Stimulated activated CD8-positive, alpha-beta memory T cell treated with anti-CD3 and anti-CD28 coated beads, Interleukin-4, amount 100 ng/mL, for 4 hours (primary cell): ENCODE measurements around the gene SELENOS.

Experiments used
- DNase-seq, 2 donors: peaks; one replicate each; pipeline ENCODE4 v3.0.0-alpha.2; 2020; ENCODE audit warnings: low read depth in 2 of 2, low spot score in 1 of 2

Gene SELENOS

DNA sequence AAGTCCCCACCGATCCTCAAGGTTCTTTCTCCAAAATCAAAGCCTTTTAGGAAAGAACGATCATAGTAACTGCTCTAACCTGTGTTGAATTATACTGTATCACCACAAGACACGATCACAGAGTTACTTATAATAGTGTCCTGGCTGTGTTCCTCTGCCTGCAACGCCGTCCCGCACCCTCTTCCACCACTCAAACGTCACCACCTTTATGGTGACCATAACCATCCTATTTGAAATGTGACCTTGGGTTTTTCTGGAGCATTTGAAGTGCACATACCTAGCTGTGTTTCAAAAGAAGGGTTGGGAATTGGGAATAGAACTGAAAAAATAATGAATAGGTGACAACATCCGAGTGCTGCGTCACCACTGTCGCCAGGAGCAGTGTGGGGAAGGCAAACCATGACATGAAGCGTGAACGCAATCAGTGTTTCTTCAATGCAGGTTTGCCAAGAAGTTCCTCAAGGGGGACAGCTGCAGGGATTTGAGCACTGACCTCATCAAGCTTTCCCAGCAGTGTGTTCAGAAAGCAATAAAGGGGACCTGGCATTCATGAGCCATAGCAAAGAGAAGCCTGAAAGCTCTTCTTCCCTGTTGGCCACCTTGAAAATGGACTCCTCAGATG is 769 bp upstream of the SELENOS start:
- no peak for DNase-seq

DNA sequence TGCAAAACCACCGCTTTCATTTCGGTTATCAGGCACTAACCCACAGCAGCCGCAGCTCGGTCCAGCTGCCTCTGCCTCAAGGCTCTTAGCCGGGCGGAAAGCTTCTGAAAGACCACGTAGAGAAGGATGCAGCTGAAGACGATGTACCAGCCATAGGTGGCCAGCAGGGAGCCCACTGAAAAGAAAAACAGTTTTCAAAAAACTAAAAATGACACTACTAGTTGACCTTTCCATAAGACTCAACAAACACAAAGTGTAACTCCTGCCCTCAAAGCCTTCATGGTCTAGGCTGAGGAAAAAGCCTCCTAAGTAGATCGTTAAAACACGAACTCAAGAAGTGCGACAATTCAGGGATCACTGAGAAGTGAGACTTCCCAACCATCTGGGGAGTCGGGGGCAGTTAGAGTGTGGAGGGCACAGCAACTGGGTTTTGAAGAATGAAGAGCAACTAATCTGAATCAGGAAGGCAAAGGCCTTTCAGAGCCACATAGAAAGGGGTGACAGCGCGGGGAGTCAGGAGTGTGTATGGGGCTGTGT is 716 bp downstream of the SELENOS start:
- DNase-seq: no peak

DNA sequence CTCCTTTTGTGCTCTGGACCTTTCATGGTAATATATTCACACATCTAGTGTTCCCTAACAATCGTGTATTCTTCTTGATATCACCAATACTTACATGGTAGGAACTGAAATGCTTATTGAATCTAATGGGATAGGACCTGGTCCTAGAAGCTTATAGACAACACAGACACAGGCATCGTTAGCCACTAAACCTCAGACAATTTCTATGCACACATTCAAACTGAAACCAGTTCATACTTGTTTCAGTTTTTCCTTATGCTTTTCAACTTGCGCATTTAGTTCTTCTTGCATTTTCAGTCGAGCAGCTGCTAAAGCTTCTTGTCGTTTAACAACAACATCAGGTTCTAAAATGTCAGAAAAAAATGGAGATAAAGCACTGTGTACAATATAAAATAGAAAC is 2.3 kb downstream of the SELENOS start:
- DNase-seq: no peak

DNA sequence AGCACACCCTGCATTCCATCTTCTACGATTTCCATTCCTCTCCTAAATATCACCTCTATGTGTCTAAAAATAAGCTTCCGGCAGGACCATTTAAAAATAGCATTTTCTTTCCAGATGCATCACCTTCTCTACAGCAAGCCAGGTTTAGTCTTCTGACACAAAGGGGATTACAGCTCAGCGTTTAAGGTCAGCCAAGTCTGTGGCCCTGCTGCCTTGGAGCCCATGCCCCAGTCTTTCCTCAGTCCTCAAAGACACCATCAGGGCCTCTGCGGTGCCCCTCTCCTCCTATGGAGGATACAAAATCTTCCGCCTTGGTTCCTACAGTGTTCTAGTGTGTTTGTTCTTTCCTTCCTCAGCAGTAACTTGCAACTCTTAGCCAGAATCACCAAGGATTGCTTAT is 3.8 kb downstream of the SELENOS start:
- no peak for DNase-seq

DNA sequence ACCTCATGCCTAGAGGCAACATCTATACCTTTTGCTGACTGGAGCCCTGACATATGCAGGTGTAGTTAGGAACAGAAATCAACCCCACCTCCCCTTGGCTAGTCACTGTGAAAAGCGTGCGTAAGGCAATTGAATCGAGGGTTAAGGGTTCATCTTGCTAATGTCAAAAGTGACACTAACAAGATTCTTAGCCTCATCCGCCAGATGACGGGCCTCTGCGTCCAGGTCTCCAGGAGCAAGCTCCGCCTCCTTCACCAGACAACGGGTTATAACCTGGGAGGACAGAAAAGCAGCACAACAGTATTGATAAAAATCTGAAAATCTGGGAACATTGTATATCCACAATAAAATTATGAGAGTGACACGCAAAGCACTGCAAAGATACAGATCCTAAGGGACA is 4.7 kb downstream of the SELENOS start:
- DNase-seq: no peak

DNA sequence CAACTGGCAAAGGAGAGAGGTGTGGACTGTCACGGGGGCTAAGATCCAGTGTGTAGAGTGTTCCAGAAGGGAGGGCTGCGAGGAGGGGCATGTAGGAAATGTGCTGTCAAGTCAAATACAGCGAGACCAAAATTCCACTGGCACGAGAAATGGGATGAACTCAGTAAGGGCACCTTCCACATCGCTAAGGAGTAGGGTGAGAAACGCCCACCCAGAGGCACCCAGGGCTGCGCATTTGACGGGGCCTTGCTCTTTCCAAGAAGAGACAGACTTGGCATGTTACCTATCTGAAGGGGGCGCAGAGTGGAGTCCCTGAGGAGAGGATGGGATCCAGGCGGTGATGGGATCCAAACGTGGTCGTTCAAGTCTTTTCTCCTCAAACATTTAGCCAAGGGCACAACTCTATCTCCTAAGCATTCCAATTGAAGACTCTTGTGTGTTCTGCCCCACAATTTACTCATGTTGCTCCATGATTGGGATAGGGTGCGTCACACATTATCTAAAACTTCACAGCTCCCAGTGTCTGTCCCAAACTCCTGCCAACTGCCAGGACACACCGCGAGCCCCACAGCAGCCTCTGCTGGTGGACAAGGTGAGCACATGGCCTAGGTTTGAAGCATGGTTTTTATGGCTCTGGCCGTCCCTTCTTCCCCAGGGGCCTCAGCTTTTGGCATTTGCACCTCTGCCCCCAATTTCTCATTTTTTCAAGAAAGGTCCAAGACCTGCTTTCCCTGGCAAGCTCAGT is 7.6 kb downstream of the SELENOS start:
- DNase-seq: no peak

DNA sequence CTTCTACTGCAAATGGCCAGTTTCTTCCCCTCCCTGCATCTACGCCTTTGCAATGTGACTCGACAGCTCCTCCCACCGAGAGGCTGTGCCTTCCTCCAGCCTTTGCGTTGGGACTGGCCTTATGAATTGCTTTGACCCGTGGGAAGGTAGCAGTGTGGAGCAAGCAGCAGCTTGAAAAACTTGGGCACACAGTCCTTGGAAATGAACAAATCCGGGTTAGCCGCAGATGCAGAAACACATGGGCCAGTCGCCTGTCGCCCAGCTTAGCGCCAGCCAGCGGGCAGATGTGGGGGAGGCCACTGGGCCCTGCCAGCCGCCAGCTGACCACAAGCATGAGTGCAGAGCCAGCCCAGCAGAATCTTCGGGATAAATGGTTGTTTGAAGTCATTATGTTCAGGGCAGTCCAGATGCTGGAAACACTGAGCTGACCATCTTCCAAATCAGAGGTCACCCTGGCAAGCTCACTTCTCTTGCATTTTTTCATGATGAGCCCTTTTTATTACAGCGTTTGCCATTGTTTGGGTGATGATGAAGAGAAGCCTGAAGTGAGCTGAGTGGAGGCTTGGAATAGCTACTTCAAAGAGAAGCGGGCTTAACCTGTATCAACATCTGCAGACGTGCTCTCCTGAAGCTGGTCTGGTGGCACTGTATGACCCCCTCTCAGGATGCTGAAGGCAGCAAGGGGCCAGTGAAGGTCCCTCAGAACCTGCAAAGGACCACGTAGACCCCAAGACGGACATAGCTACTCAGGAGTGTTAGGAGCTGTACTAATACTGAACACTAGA is 9.8 kb downstream of the SELENOS start:
- no peak for DNase-seq

DNA sequence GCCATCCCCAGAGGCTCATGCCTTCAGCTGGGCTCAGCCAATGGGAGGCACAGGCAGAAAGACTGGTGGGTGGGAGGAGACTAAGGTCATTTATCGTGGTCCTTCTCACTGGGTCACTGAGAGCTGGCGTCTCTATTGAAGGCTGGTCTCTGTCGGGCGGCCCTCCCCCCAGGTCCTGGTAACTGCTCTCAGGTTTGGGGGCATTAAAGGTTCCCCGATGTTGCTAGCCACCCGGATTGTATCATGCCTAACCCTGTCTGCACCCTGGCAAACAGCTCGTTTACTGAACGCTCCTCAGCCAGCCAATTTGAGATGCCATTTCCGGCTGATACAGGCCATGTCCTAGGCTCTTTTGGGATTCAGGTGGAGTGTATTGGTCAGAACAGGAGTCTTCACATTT is 10.5 kb downstream of the SELENOS start:
- no peak for DNase-seq

DNA sequence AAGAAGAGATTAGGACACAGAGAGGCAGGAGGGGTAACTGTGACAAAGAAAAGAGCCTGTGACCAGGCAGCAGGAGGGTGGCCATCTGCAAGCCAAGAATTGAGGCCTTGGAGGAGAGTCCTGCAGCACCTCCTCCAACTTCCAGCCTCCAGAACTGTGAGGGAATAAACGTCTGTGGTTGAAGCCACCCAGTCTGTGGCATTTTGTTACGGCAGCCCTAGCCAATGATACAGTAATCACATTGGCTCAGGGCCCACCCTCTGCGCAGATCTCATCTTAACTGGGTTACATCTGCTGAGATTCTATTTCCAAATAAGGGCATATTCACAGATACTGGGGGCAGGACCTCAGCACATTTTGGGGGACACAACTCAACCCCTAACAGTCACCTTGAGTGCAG is 11.3 kb downstream of the SELENOS start:
- DNase-seq: no peak

DNA sequence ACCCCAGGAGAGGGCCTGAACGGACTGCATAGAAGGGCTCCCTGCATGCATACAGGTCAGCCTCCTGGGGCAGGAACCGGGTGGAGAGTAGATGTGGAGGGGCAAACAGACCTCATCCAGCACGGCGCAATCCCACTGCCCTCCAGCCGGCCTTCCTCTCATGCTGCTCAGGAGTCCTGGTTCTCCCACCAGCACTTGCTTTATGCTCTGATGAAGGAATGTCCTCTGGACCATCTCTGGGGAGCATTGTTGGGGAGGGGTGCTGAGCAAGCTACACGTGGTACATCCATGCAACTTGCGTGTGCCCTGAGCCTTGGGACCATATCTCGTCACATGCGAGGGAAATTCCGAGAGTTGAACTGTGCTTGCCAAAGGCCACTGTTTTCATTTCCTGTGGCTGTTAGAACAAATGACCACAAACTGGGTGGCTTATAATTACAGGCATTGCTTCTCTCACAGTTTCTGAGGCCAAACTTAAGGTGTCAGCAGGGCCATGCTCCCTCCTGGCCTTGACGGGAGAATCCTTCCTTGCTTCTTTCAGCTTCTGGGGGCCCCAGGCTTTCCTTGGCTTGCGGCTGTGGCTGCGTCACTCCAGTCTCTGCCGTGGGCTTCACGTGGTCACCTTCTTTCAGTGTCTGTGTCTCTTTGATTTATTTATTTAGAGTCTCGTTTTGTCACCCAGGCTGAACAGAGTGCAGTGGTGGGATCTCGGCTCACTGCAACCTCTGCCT is 12.2 kb downstream of the SELENOS start:
- no peak for DNase-seq

DNA sequence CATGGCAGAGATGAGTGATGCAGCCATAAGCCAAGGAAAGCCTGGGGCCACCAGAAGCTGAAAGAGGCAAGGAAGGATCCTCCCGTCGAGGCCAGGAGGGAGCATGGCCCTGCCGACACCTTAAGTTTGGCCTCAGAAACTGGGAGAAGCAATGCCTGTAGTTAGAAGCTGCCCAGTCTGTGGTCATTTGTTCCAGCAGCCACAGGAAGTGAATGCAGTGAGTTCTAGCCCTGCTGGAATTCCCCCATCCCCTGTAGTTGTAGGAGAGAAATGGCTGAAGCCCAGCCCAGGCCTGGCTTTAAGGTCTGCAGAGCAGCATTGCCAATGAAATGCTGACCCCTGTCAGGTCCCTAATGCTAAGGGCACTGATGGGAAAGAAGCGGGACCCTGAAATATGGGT is 13.3 kb downstream of the SELENOS start:
- no peak for DNase-seq

DNA sequence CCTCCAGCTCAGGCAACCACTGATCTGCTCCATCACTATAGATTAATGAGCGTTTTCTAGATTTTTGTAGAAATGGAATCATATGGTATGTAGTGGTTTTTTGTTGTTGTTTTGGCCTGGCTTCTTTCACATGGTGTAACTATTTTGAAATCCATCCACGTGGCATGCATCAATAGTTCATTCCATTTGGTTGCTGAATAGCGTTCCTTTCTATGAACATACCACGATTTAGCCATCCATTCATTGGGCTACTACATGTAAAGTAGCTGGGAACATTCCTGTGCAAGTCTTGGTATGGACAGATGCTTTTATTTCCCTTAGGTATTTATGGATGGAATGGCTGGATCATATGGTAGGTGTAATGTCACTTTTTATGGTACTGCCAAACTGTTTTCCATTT is 14.7 kb downstream of the SELENOS start:
- DNase-seq: no peak

DNA sequence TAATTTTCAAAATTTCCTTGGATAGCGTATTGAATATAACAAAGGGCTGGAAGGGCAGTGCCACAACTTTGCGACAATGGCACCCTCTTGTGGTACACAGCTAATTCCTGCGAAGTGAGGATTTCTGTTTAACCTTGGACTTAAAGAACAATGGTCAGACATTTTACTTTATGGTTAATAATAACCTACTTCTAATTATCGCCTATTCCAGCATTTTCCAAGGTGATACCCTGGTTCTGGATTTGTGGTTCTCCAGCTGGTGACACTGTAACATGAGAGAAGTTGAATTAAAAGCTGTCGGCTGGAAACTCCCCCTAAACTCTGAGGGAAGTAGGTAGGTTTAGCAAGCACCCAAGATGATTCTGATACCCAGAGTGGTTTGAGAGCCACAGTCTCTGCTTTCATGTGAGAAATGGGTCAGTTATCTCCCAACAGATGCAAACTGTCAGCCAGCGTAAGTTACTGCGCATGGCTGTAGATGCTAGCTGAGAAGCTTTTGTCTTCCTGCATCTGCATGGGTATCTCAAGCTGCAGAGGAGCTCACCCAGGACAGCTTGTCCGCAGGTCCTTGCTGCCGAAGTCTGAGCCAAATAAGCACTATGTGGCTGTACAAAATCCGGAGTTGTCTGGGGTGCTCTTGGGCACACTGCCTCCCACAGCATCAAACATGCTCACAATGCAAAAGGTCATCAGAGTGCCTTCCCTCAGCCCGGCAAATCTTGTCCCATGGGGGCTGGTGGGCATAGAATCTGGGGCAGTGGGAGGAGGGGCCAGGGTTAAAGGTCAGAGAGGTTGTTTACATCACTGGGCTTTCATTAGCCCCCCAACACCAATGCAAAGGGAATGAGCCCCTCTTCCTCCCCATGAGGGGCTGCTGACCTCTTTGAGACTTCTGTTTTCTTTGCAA is 18.8 kb downstream of the SELENOS start:
- no peak for DNase-seq

DNA sequence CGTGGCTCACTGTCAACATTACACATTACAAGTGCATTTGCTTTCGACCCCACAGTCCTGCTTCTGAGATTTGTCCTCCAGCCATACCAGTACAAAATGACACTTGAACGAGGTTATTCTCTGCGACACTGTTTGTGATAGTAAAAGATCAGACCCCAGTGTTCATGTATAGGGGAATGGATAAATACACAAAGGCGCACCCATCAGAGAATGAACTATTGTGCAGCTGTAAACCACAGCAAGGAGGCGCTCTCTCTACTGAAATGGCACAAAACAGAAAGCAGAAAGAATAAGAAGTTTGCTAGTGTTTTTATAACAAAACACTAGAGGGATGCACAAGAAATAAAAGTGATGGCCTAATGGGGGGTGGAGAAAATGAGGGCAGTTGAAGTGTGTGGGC is 20.5 kb downstream of the SELENOS start:
- no peak for DNase-seq

DNA sequence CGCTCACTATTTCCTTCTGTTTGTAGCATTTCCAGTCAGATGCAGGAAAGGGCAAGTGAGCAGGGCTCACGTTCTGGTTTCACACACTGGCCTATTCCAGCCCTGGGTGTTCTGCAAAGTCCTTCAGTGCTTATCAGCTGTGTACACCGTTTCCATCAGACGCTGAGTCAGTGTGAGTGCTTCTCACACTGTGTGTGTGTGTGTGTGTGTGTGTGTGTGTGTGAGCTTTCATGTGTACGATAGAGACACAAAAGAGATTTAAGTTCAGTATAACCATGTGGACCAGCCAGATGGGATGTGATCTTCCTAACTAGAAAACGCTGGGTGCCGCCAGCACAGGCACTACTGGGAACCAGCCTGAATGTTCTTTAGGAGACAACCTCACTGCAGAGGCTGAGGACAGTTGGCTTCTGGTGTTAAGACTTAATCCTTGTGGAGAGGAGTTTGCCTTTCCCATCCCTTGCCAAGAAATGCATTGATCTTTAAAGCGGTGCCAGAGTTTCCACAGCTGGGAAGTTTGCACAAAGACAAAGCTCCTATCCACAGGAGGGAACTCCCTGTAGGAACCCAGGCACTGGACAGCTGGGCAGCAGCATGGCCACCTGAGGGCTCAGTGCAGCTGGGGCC is 21.6 kb downstream of the SELENOS start:
- no peak for DNase-seq

DNA sequence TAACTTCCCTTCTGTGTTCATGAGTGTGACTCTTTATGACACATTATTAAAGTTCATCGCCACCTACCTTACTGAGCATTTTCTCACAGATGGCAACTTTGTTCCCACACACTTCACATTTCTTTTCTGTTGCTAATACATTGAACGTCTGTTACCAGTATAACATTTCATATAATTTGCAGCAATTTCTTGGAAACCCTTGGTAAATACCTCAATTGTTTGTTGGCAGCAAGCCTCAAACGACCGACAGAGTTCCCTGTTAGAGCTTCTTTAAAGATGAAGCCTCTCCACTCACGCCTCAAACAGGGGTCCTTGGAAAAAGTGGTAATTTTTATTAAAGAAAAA is 22.3 kb downstream of the SELENOS start:
- DNase-seq: no peak

DNA sequence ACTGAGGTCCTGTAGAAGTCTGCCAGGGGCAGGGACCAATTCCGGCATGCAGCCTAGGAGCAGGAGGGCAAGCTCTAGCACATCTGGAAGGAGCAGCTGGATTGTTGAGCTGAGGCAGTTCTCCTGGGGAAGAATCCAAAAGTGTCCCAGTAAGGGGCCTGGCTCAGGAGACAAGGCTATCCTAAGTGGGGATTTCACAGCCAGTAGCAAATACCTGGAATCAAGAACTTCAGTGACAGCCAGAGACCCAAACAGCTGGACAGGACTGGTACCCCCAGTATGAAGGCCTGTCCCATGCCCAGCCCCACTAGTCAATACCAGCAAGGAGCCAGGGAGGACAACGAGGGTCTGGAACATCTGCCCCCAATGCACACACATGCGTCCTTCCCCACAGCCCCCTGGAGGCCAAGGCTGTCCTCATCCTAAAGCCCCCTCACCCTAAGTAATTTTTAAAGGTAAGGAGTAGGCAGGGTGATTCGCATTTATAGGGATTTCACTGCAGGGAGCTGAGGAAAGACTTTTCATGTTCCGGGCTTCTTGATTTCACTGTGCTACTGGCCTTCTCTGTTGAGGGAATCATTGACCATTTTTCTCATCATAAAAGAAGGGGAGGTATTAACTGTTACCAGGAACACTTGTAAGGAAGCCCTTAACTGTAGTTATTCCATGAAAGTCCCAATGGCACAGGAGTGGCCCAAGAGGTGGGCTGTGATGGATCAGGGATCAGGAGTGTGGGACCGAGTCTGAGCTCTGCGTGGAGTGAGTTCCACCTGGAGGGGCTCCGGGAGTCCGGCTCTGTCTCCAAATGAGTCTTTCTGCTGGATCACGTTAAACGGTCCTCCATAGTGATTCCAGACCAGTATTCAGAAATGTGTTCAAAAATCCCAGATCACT is 22.9 kb downstream of the SELENOS start:
- DNase-seq: no peak

DNA sequence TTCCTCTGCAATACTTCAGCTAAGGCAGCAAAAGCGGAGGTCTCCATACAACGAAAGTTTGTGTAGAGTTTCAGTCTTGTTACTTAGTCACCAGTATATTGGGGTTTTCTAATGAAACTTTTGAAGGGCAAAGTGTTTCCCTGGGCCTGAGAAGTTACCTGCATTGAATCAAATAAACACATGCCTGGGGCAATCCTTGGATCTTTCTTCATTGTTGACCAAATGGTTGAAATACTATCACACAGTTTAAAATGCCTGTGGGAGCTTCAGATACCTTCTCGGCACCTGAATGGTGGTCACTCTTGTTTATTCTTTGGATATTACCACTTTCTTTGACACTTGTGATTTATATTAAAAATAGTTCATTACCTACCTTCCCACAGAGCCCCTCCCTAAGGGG is 24.4 kb downstream of the SELENOS start:
- no peak for DNase-seq
